GM18520 (cell line): ENCODE measurements around the gene PSMA7.

Experiments
- ATAC-seq: cut with Tn5 transposase; IDR thresholded peaks from one replicate; pipeline ENCODE4 v1.9.1; 2021; ENCODE audit not compliant: unreplicated experiment

PSMA7 gene

DNA sequence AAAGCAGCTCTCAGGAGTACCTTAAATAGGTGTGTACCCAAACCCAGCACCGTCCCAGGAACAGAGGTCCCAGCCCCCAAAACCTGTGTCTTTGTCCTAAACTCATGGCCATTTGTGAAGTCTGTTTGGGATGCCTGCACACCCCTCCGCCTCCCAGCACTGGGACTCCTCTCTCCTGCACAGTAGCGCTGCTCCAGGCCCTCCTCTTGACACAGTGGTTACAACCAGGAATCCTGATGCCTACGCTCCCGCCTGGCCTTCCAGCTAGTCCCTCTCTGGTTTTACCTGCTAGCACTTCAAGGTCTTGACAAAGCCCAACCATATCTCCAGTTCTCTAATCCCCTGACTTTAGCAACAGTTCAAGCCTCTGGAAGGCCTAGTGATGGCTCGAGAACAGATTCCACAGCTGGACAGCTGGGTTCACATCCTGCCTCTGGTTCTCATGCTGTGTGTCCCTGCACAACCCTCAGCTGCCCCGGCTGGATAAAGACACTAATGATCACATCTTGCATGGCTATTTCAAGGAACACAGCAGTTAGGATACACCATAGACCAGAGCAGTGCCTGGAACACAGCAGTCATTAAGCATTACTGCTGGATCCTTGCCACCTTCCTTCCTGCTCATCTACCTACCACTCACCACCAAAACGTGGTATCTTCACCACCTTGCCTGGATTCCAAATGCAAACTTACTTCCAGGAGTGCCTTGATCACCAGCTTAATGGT is 5.6 kb downstream of the PSMA7 start:
- ATAC-seq: no peak

DNA sequence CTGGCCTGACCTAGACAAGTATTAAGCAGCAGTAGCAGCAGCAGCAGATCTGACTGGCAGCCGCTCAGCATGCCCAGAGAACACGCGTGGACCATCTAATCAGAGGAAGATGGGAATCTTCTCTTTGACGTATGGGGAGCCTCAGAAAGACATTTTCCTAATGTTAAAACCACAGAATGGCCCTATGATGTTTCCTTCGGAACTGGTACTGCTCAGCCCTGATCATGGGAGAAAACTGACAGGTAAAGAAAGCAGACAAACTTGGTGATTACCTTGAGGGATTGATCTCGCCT is 6.2 kb downstream of the PSMA7 start:
- ATAC-seq: no peak

GRCh38 chr20:62136283-62137091 is 6.7 kb downstream of the PSMA7 start:
- no peak for ATAC-seq

GRCh38 chr20:62135573-62136266 is 7.5 kb downstream of the PSMA7 start:
- no peak for ATAC-seq

DNA sequence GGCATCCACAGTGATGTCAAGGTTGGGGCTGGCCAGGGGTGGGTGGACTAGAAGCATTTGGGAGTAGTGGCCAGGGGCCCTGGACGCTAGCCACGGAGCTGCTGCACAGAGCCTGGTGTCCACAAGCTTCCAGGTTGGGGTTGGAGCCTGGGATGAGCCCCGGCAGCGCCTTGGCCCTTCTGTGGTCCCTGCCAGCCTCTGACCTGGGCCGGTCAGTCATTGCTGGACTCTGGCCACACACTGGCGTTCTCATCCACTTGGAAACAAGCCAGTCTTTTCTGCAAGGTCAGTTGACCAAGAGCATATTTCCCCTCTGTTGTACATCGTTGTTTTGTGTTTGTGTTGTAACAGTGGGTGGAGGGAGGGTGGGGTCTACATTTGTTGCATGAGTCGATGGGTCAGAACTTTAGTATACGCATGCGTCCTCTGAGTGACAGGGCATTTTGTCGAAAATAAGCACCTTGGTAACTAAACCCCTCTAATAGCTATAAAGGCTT is 8.4 kb downstream of the PSMA7 start:
- ATAC-seq: no peak

- ATAC-seq: no peak
Measured at GRCh38 chr20:62133864-62134263, 9.3 kb downstream of the PSMA7 start.

DNA sequence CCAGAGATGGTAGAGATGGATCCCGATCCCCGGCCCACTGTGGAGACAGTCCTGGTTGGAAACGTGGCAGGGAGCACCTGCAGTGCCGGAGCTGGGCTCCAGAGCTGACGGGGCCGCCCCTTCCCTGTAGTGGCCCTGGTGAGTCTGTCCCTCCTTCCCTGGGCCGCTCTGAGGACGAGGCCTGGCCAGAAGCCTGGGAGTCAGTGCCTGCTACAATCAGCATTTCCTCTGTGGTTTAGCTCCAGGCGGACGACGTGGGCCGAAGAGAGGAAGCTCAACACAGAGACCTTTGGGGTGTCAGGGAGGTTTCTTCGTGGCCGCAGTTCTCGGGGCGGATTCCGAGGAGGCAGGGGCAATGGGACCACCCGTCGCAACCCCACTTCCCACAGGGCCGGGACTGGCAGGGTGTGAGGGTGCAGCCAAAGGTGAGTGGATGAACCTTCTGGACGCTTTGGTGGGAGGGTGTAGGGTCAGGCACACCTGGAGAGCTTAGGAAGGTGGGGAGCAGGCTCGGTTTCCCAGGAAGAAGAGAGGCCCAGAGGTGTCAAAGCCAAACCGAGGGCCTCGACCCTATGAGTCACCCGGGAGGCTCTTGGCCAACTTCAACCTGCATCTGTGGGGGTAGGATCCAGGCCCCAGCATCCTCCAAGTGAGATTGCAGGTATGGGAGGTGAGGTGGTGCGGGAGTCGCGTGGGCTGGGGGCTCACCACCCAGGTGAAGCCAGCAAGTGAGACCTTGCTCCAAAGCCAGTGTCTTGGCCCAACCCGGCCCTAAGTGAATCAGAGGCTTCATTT is 9.9 kb downstream of the PSMA7 start:
- ATAC-seq: no peak

DNA sequence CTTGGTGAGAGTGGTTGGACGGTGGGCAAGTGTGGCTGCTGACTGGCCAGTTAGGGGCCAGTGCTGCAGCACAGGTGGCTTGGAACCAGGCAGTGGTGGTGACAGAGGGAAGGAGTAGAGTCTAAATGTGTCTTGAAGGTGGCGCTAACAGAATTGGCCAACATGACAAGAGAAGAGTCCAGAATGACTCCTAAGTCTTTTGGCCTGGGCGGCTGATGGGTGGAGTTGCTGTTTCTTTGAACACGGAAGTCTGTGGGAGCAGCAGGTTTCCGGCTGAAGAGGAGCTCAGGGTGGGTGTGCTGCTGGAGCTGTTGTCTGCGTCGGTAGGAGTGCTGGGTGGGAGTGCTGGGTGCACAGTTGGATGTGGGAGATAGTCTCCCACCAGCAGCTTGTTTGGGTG is 10.8 kb downstream of the PSMA7 start:
- no peak for ATAC-seq

DNA sequence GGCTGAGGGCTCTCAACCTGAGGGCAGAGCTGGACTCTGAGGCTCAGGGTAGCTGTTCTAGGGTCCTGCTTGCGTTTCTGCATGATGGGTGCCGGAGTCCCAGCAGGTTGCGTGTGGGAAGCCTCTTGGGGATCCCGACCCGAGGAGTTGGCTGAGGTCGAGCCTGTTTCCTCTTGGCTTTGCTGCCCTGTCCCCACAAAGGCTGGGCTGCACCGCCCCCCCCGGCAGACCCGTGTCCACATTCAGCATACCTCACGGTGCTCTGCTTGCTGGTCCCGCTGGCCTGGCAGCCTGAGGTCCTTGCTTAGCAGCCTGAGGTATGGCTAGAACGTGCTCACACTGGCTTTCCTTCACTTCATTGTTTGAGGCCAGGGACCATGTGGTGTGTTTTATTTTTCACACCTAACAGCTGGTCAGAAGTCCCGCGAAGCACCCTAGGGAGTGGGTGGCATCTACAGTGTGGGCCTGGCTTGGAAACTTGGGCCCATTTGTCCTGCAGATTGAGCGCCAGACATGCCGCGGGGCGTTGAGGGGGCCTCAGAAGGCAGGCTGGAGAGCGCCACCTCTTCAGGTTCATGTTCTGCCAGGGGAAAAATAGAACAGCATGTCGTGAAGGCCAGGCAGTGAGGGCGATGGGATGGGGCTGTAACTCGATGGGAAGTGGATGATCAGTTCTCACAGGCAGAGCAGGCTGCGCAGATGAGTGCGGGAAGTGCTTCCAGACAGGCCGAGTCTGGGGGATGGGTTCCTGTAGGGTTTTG is 11.5 kb downstream of the PSMA7 start:
- no peak for ATAC-seq

- ATAC-seq: no peak
Measured at GRCh38 chr20:62129731-62130531, 13.3 kb downstream of the PSMA7 start.

- ATAC-seq: no peak
Measured at GRCh38 chr20:62128502-62128901, 14.7 kb downstream of the PSMA7 start.

DNA sequence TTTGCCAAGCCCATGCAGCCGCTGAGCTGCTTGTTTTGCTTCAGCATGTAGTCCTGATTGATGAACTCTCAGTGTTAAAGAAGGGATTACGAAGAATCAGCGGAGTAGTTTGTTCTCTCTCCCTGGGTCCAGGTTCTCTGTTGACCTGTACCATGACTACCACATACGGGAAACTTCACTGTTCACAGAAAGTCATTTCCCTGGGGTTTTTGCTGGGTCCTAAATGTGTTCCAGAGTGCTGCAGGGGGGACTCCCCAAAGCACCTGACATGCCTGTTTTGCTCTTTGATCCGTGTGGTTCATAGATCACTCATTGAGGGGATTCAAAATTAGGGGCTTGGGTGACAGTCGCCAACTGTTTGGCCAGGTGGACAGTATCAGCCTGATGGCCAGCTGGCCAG is 15.4 kb downstream of the PSMA7 start:
- ATAC-seq: no peak

DNA sequence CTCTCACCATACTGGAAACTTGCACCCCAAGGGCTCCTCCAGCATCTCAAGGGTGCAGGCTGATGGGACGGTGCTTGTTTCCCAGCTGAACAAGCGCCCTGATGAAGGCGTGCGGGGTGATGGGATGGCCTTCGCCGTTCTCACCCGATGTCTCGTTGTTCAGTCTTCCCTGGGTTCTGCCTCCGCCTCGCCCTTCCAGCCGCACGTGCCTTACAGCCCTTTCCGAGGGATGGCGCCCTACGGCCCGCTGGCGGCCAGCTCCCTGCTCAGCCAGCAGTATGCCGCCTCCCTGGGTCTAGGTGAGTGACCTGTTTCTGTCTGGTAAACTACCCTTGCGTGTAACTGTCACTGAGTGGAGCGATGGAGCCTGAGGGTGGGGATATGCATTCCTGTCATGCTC is 17.1 kb downstream of the PSMA7 start:
- no peak for ATAC-seq

GRCh38 chr20:62123450-62124118 is 19.6 kb downstream of the PSMA7 start:
- ATAC-seq: no peak

DNA sequence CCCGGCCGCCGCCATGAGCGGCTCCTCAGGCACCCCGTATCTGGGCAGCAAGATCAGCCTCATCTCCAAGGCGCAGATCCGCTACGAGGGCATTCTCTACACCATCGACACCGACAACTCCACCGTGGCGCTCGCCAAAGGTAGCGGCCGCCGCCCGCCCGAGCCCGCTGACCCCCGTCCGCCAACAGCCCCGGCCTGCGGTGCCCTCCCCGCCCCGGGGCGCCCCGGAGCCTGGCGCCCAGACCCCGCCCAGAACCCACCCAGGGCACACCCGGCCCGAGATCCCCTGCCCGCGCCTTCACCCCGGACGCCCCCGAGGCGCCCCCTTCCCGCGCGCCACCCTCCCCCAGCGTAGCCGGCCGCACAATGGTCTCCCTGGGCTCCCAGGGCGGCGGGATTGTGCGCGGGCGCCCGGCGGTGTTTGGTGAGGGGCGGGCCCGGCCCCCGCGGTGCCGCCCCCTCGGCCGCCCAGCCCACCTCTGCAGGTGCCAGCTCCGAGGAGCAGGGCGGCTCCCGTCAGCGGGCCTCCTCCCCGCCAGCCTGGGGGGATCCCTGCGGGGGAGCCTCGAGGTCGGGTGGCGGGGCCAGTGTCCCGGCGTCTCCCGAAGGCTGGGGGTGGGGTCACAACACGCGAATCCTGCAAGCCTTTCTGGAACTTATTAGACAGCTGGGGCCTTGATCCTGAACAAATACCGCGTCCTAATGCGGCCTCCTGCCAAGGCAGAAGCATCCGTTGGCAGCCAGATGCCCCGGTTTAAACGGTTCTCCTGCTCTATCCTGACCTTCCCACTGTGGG is 20.3 kb downstream of the PSMA7 start:
- ATAC-seq: no peak

DNA sequence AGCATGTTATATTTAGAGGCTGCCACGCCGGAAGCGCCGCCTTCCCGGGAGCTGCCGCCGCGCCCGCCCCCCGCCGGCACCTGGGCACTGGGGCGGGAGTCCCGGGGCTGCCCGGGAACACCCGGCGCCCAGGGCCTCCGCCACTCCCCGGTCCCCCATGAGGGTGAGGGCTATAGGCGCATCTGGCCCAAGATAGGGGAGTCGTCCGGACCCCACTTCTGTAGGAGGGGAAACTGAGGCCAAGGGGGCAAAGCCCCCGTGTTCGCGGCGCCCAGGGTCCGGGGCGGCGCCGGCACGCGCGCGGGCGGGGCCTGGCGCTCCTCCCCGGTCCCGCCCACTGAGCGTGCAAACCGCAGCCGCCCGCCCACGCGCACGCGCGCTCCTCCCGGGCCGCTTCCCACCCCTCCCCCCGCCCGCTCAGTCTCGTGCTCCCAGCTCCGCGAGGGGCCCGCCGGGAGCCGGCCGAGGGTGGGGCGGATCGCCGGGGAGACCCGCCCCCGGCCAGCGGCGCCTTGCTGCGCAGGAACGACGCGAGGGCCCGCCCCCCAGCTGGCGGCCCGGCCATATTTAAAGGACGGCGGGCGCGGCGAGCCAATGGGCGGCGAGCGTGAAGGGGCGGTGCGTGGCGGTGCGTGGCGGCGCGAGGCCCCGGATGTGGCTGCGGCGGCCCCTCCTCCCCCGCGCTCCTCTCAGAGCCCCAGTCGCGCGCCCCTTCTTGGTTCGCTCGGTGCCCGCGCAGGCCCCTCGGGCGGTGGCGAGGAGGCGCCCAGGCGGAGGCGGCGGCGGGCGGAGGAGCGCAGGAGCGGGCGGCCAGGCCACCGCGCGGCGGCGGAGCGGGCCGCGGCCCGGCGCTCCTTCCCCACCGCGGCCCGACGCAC is 21.2 kb downstream of the PSMA7 start, which contains the start of gene LSM14B:
Gene LSM14B, plus strand, starts transcription at position 700 of the 878 bp plus-strand sequence. CDS start 192 bp downstream, outside the sequence.
- peak; percentile 77 for ATAC-seq
